Esophagus squamous epithelium (tissue), 5 donors: Measurements from ENCODE around the gene YTHDC1. TPM values are rescaled to one million over a fixed set of nuclear protein-coding genes. Genes with fewer than 3 reads are reported as not detected.

Experiments
- DNase-seq: peaks from one replicate; lab custom pipeline; 2025; lab: John Stamatoyannopoulos, UW
- H3K27ac ChIP-seq, 4 donors: fragments of 200-600 bp; sonication (generic); one replicate each; pipeline ENCODE4 v1.5.1; 2016 to 2019; ENCODE audit warnings: mild to moderate bottlenecking in 1 of 4
- H3K27me3 ChIP-seq, 4 donors: fragments of 200-600 bp; sonication (generic); 1 replicate in 3 of 4; 2 replicates in 1 of 4; pipeline versions ENCODE4 v1.5.1 to v1.6.0; 2017 to 2021; ENCODE audit warnings: antibody characterized with exemption in 1 of 4
- H3K36me3 ChIP-seq, 3 donors: fragments of 200-600 bp; sonication (generic); one replicate each; pipeline ENCODE4 v1.5.1; 2016 to 2019
- H3K4me1 ChIP-seq, 3 donors: fragments of 200-600 bp; sonication (generic); one replicate each; pipeline ENCODE4 v1.5.1; 2017 to 2019
- H3K4me3 ChIP-seq, 4 donors: fragments of 200-600 bp; sonication (generic); 1 replicate in 3 of 4; 2 replicates in 1 of 4; pipeline ENCODE4 v1.5.1; 2016 to 2019; ENCODE audit warnings: mild to moderate bottlenecking in 2 of 4, moderate library complexity in 1 of 4
- H3K9me3 ChIP-seq, 3 donors: fragments of 200-600 bp; sonication (generic); one replicate each; pipeline ENCODE4 v1.5.1; 2016 to 2019
- CTCF ChIP-seq, 6 experiments: fragments of 450-650 bp in 4 of 6; fragments of 200-600 bp in 2 of 6; sonication (generic) in 2 of 6; IDR thresholded peaks; one replicate each; pipeline ENCODE4 v1.5.1; 2016 to 2019; ENCODE audit warnings: antibody characterized with exemption in 6 of 6, mild to moderate bottlenecking in 4 of 6, moderate library complexity in 4 of 6
- POLR2A ChIP-seq, 4 donors: fragments of 450-650 bp; IDR thresholded peaks; one replicate each; pipeline ENCODE4 v1.6.1; 2017; ENCODE audit warnings: antibody characterized with exemption in 4 of 4, mild to moderate bottlenecking in 4 of 4, moderate library complexity in 3 of 4
- WGBS, 2 donors: methylation state at CpG; one replicate each; pipeline ENCODE4 v1.1.5; 2018; 5-methylcytosine and 5-hydroxymethylcytosine counted together
- intact Hi-C: fragments of 100-400 bp; cut with DNase I; formaldehyde crosslinking; loops from one replicate; pipeline ENCODE4 v1.15.0; 2022
- total RNA-seq, 4 donors: library from RNA; depleted of rRNA; stranded (reverse); fragments of >200 nt; gene quantifications; one replicate each; pipeline ENCODE4 v1.1.0, GENCODE V29; 2016
- donor health status: DM: yes; HTN: yes; CAD: no.

Gene YTHDC1
- total RNA-seq, 4 donors from 2014 or later, result 36.1 to 79.9 (median 50.7) TPM

- Histone ChIP-seq H3K27me3 (peaks cover 0 to 4% (median 0%) of the 10 kb centered on the region in 4 donors), H3K27ac (no peak overlapping the region), H3K36me3 (no peaks in the 10 kb centered on the region), H3K9me3 (no peaks in the 10 kb centered on the region), H3K4me3 (no peak overlapping the region), H3K4me1 (no peaks in the 10 kb centered on the region)
- 59 to 75% methylated on average over 4 of the region's 4 CpGs for WGBS, 2 donors
- TF ChIP-seq CTCF (IDR thresholded peaks at IDR 0.05) (no peak), POLR2A (IDR thresholded peaks at IDR 0.05) (no peak)
- intact Hi-C loops, result no loop called here
- DNase-seq, result no peak
Observed at GRCh38 chr4:68388347-68388865, 38.5 kb upstream of the YTHDC1 start.

- Histone ChIP-seq H3K9me3 (no peaks in the 10 kb centered on the region), H3K27ac (no peak overlapping the region), H3K4me3 (no peak overlapping the region), H3K27me3 (peaks cover 0 to 22% (median 0%) of the 10 kb centered on the region in 4 donors), H3K36me3 (no peaks in the 10 kb centered on the region), H3K4me1 (no peaks in the 10 kb centered on the region)
- intact Hi-C loops, result no loop called here
- 86 to 89% methylated on average over 2 of the region's 2 CpGs for WGBS, 2 donors
- no peak for DNase-seq
- TF ChIP-seq POLR2A (IDR thresholded peaks at IDR 0.05) (no peak), CTCF (IDR thresholded peaks at IDR 0.05) (no peak)
Observed at GRCh38 chr4:68385267-68385666, 35.4 kb upstream of the YTHDC1 start.

GRCh38 chr4:68383115-68383514, 33.2 kb upstream of the YTHDC1 start:
- Histone ChIP-seq H3K9me3 (no peaks in the 10 kb centered on the region), H3K27me3 (peaks cover 0 to 32% (median 0%) of the 10 kb centered on the region in 4 donors), H3K4me1 (no peaks in the 10 kb centered on the region), H3K27ac (no peak overlapping the region), H3K4me3 (no peak overlapping the region), H3K36me3 (no peaks in the 10 kb centered on the region)
- intact Hi-C loops, result no loop called here
- TF ChIP-seq CTCF (IDR thresholded peaks at IDR 0.05), result no peak
- TF ChIP-seq POLR2A (IDR thresholded peaks at IDR 0.05), result no peak
- DNase-seq, result no peak
- WGBS, 2 donors, result 51 to 52% methylated on average over 3 of the region's 3 CpGs

GRCh38 chr4:68378226-68378625, 28.3 kb upstream of the YTHDC1 start:
- no peaks in the 10 kb centered on the region for H3K36me3 ChIP-seq
- peaks cover 0 to 16% (median 0%) of the 10 kb centered on the region in 3 donors for H3K4me1 ChIP-seq
- intact Hi-C loops, result loop anchor here (5.0 kb wide), 1 partner anchor 101 kb away; no protein-coding TSS in a partner anchor
- 70 to 72% methylated on average over 5 of the region's 5 CpGs for WGBS, 2 donors
- no peaks in the 10 kb centered on the region for H3K9me3 ChIP-seq
- TF ChIP-seq POLR2A (IDR thresholded peaks at IDR 0.05) (no peak), CTCF (IDR thresholded peaks at IDR 0.05) (no peak)
- no peak overlapping the region for H3K27ac ChIP-seq
- H3K4me3 ChIP-seq, result no peak overlapping the region
- no peak for DNase-seq
- H3K27me3 ChIP-seq, result peaks cover 0 to 45% (median 0%) of the 10 kb centered on the region in 4 donors

GRCh38 chr4:68375667-68376559, 26.0 kb upstream of the YTHDC1 start:
- intact Hi-C loops, result loop anchor here (5.0 kb wide), 1 partner anchor 99 kb away; no protein-coding TSS in a partner anchor

More at GRCh38 chr4:68375667-68376559, 26.0 kb upstream of the YTHDC1 start:
- TF ChIP-seq CTCF (IDR thresholded peaks at IDR 0.05), result peak; percentile 39 to 93 (median 82)
- TF ChIP-seq POLR2A (IDR thresholded peaks at IDR 0.05), result no peak
- peak overlapping the region in 3 of 4 donors; percentile 16 to 54 (median 27) for H3K4me3 ChIP-seq
- H3K9me3 ChIP-seq, result no peaks in the 10 kb centered on the region
- peaks cover 0 to 16% (median 0%) of the 10 kb centered on the region in 3 donors for H3K4me1 ChIP-seq
- H3K36me3 ChIP-seq, result no peaks in the 10 kb centered on the region
- peaks cover 0 to 29% (median 0%) of the 10 kb centered on the region in 4 donors for H3K27me3 ChIP-seq
- no peak for DNase-seq
- no peak overlapping the region for H3K27ac ChIP-seq
- WGBS, 2 donors, result 3 to 13% methylated on average over 17 of the region's 19 CpGs
